ENCODE data around the gene KCNK17.

The KCNK17 gene

DNA sequence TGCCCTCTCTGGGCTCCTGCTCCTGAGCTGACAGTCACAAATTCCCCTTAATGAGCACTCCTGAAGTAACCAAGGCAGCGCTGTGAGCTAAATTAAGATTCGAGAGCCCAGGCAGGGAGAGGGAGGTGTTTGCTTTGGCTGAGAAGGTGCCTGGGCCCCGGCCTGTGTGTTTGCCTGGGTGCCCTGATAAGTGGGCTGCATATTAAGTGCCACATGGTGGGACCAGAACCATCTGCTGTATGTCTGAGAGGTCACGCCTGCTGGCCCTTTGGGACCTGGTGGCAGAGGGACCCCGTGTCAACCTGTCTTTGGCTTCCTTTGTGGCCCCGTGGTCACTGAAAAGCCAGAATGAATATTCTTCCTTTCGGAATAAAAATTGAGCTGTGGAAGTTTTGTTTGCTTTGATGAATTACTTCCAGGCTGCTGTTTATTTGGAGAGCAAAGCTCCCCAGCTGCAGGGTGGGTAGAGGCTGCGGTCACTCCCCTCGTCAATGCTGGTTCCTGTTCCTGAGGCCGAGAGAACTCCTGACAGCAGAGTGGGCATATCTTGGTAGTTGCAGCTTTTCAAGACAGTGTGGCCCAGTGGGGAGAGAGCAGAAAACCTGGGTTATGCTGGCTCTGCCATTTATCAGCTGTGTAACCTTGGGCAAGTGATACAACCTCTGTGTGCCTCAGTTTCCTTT lies 25.8 kb upstream of the KCNK17 start:
- no peak overlapping the region for H3K27ac ChIP-seq
- H3K27me3 ChIP-seq (replicated peaks), result no peaks in the 10 kb centered on the region
- TF ChIP-seq, protein P1, sequence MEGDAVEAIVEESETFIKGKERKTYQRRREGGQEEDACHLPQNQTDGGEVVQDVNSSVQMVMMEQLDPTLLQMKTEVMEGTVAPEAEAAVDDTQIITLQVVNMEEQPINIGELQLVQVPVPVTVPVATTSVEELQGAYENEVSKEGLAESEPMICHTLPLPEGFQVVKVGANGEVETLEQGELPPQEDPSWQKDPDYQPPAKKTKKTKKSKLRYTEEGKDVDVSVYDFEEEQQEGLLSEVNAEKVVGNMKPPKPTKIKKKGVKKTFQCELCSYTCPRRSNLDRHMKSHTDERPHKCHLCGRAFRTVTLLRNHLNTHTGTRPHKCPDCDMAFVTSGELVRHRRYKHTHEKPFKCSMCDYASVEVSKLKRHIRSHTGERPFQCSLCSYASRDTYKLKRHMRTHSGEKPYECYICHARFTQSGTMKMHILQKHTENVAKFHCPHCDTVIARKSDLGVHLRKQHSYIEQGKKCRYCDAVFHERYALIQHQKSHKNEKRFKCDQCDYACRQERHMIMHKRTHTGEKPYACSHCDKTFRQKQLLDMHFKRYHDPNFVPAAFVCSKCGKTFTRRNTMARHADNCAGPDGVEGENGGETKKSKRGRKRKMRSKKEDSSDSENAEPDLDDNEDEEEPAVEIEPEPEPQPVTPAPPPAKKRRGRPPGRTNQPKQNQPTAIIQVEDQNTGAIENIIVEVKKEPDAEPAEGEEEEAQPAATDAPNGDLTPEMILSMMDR (IDR thresholded peaks at IDR 0.05; ENCODE audit: low read depth, low read length, missing control alignments), result no peak
- no peak for DNase-seq
- no peaks in the 10 kb centered on the region for H3K36me3 ChIP-seq (replicated peaks)
- in situ Hi-C loops (cut with HindIII; ENCODE audit: low pct_ligation_motif_present, low sequenced_read_pairs), result no loop called here
- no peak overlapping the region for H3K4me3 ChIP-seq (ENCODE audit: low read depth, low read length)

DNA sequence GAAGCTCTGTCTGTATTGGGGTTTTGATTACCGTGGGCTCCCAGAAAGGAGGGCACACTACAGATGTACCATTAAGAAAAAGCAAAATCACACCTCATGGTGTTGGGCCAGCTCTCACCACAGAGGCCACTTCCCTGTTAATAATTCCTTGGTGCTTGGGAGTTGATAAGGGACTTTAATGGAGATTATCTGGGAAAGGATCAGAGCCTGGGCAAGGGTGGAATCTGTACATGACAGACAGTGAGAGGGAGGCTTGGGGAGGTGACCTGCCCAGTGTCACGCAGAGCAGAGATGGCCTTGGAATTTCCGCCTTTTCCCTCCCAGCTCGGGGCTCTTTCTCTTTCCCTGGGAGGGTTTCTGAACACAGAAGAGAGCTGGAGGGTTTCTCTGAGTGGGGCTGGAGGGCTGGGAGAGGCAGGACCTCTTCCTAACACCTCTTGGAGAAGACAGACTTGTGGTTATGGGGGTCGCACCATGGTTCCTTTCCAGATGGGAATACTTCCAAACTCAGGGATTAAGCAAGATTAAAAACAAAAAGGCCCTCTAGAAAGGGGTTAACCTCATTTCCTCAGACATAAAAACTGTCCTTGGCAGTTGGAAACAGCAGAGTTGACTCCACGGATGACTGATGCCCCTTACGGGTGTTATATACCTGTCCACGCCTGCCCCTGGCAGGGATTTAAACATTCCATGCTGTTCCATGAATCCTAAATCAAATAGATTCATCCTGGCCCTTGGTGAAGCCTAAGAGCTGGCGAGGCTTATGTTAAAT lies 25.1 kb upstream of the KCNK17 start:
- Histone ChIP-seq H3K4me3 (ENCODE audit: low read depth, low read length) (no peak overlapping the region), H3K27ac (no peak overlapping the region), H3K36me3 (replicated peaks) (no peaks in the 10 kb centered on the region), H3K27me3 (replicated peaks) (no peaks in the 10 kb centered on the region)
- in situ Hi-C loops (cut with HindIII; ENCODE audit: low pct_ligation_motif_present, low sequenced_read_pairs), result no loop called here
- DNase-seq, result no peak
- TF ChIP-seq, protein P1 (IDR thresholded peaks at IDR 0.05; ENCODE audit: low read depth, low read length, missing control alignments), result no peak

DNA sequence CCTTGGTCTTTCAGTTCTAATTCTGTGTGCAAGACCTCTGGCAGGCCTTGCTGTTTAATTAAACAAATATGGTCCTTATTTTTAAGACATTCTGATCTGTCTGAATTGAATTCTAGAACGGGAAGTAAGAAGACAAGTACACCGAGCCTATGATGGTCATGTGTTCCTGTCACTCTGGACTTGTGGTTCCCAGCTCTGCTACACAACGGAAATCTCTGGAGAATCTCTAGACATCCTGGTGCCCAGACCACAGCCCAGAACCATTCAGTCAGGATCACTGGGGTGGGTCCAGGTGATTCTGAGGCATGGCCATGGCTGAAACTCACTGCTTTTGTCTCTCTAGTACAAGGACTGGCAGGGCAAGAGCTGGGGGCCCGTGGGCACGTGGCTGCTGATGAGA lies 24.2 kb upstream of the KCNK17 start:
- Histone ChIP-seq H3K27me3 (replicated peaks) (no peaks in the 10 kb centered on the region), H3K27ac (no peak overlapping the region), H3K36me3 (replicated peaks) (no peaks in the 10 kb centered on the region), H3K4me3 (ENCODE audit: low read depth, low read length) (no peak overlapping the region)
- no peak for DNase-seq
- in situ Hi-C loops (cut with HindIII; ENCODE audit: low pct_ligation_motif_present, low sequenced_read_pairs), result no loop called here
- TF ChIP-seq, protein P1 (IDR thresholded peaks at IDR 0.05; ENCODE audit: low read depth, low read length, missing control alignments), result no peak

DNA sequence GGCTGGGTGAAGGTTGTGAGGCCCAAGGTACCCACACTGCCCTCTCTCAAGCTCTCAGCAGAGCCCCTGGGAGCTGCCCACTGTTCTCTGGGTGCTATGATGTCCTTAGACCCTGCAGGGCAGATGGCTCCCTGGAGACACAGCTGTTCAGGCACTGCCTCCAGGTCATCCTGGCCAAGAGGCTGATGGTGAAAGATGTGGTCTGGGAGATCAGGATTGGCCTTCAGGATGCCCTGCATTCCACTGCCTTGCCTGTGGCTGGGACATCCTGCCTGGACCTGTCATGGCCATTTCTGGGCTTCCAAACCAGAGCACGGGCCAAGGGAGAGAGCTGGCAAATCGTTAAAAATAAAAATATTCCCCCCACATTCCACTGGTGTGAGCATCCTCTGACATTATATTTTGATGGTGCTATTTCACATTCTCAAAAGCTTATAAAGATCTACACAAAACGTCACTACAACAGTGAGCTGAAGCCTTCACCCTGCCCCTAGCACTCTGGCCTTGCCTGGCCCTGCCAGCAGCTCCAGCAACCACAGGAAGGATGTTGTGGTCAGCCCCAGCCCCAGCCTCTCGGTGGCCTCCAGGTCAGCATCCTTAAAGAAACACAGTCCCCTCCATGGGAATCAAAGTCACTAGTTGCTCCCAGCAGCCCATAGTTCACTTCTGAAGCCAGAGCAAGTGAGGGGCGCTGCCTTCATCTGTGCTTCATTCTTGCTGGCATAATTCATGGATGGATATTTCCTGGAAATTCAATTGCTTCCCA lies 21.7 kb upstream of the KCNK17 start:
- H3K27ac ChIP-seq, result no peak overlapping the region
- TF ChIP-seq, protein P1 (IDR thresholded peaks at IDR 0.05; ENCODE audit: low read depth, low read length, missing control alignments), result no peak
- H3K36me3 ChIP-seq (replicated peaks), result no peaks in the 10 kb centered on the region
- no peaks in the 10 kb centered on the region for H3K27me3 ChIP-seq (replicated peaks)
- peak; percentile 8 for DNase-seq
- in situ Hi-C loops (cut with HindIII; ENCODE audit: low pct_ligation_motif_present, low sequenced_read_pairs), result no loop called here
- H3K4me3 ChIP-seq (ENCODE audit: low read depth, low read length), result no peak overlapping the region

DNA sequence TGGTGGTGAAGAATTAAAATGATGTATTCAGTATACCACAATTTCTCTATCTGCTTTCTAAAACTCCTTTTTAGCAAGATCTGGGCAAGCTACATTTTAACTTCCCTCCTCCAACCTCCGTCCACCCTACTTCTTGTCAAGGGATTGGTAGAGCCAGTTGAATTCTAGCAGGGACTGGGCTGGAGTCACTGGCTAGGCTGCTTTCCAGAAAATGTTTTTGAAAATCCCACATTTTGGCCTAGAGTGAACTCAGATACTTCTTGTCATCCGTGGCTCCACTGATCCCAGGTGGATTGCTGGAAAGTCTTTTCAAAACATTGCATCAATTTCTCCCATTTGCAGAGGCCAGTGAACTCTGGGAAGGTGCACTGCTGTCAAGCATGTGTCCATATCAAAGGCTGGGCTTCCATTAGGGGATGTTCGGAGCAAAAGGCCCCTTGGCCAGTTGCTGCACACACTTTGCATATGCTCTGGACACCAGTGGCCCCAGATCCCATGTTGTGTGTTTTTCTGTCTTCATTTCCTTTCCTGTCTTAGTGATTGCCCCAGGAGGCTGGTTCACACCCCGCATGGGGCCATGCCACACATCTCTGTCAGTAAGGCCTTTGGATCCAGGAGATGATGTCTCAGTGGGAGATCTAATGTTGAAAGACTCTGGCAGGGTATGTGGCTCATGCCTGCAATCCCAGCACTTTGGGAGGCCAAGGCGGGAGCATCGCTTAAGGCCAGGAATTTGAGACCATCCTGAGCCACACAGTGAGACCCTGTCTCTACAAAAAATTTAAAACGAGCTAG lies 19.6 kb upstream of the KCNK17 start:
- no peak for DNase-seq
- no peaks in the 10 kb centered on the region for H3K27me3 ChIP-seq (replicated peaks)
- H3K4me3 ChIP-seq (ENCODE audit: low read depth, low read length), result no peak overlapping the region
- H3K36me3 ChIP-seq (replicated peaks), result no peaks in the 10 kb centered on the region
- in situ Hi-C loops (cut with HindIII; ENCODE audit: low pct_ligation_motif_present, low sequenced_read_pairs), result no loop called here
- H3K27ac ChIP-seq, result no peak overlapping the region
- TF ChIP-seq, protein P1 (IDR thresholded peaks at IDR 0.05; ENCODE audit: low read depth, low read length, missing control alignments), result no peak
